SK-N-MC (cell line): Measurements from ENCODE around the gene KCNAB3.

Source experiments
- EZH2 ChIP-seq: fragments of 200-600 bp; sonication (generic); IDR thresholded peaks from one replicate; pipeline ENCODE4 v1.6.1; 2017; ENCODE audit warnings: antibody characterized with exemption
- FOXP2 ChIP-seq: optimal IDR thresholded peaks from 2 replicates; pipeline ENCODE3; 2011; ENCODE audit warnings: mild to moderate bottlenecking, moderate library complexity; ENCODE audit not compliant: insufficient read depth; ENCODE audit errors: extremely low read length, control extremely low read depth
- POLR2AphosphoS5 ChIP-seq: IDR thresholded peaks from 2 replicates; pipeline ENCODE4 v1.6.1; 2012; ENCODE audit warnings: mild to moderate bottlenecking, low read depth, low read length, borderline replicate concordance

GRCh38 chr17:7943291-7943690, 13.6 kb upstream of the KCNAB3 start:
- TF ChIP-seq EZH2 (no peak), POLR2AphosphoS5 (no peak), FOXP2 (no peak)
